ENCODE data around the gene GPX6. TPM values are rescaled to one million over a fixed set of nuclear protein-coding genes. Genes with fewer than 3 reads are reported as not detected.

The GPX6 gene
- total and polyA plus RNA-seq, 2 donors (not counting 3 experiments of a cell fraction or from before 2014, with no cell fraction given), result not detected

DNA sequence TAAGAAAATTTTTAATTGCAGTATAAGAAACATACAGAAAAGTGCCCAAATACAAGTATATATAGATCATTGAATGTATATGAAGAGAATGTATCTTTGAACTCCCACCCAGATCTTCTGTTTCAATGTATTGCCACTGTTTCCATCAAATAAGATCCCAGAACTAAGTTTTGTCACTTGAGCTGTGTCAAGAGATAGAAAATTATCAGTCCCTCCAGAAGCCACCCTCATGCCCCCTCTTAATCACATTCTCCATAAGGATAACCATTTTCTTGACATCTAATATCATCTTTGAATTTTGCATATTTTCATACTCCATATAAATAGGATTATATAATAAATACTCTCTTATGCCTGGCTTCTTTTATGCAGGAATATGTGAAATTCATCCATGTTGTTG is 30.4 kb upstream of the GPX6 start:
- DNase-seq (ENCODE audit: low read depth, low spot score), result no peak
- POLR2A ChIA-PET, result no interaction called here
- intact Hi-C loops (cut with micrococcal nuclease), result no loop called here

More for the DNA sequence above, 30.4 kb upstream of the GPX6 start:
- H3K9me1 ChIP-seq (replicated peaks; ENCODE audit: control insufficient read depth, extremely low read depth, insufficient read depth, low read length), result no peaks in the 10 kb centered on the region
- H3K4me2 ChIP-seq (ENCODE audit: insufficient read depth, low read length), result no peak overlapping the region
- H3K9me3 ChIP-seq (replicated peaks; ENCODE audit: control insufficient read depth, insufficient read depth, low read length), result no peaks in the 10 kb centered on the region
- CTCF ChIA-PET, result no interaction called here
- no peak overlapping the region for H3K27ac ChIP-seq (ENCODE audit: insufficient read depth, low read depth, low read length)
- dilution Hi-C loops (cut with MboI; ENCODE audit: extremely low pct_ligation_motif_present, low sequenced_read_pairs), result no loop called here
- H2AFZ ChIP-seq (ENCODE audit: low read depth, low read length), result no peak overlapping the region
- BruUV-seq (replicated peaks), result no TSS peak
- no peak overlapping the region for H3K4me3 ChIP-seq (replicated peaks in 1 of 3; ENCODE audit: insufficient read depth in 1 of 3, low read depth in 1 of 3, low read length in 3 of 3)
- peaks cover 13% of the 10 kb centered on the region for H3K4me1 ChIP-seq (ENCODE audit: control insufficient read depth, extremely low read depth, insufficient read depth, low read length)
- no peak for FAIRE-seq
- no peaks in the 10 kb centered on the region for H3K36me3 ChIP-seq (ENCODE audit: control insufficient read depth in 2 of 2, extremely low read depth in 1 of 2, insufficient read depth in 2 of 2, low read length in 2 of 2)
- H3K27me3 ChIP-seq (ENCODE audit: control insufficient read depth in 2 of 2, insufficient read depth in 2 of 2, low read length in 2 of 2), result no peaks in the 10 kb centered on the region
- no peaks in the 10 kb centered on the region for H4K20me1 ChIP-seq (replicated peaks; ENCODE audit: control insufficient read depth, extremely low read depth, insufficient read depth, low read length)
- TF ChIP-seq POLR2AphosphoS5 (IDR thresholded peaks at IDR 0.05; ENCODE audit: insufficient read depth, low read depth, low read length) (no peak), EZH2 (IDR thresholded peaks at IDR 0.05; ENCODE audit: borderline replicate concordance, low read depth, low read length, severe bottlenecking) (no peak), FOS (IDR thresholded peaks at IDR 0.05; ENCODE audit: borderline replicate concordance, insufficient read depth, low read length) (no peak), JUN (IDR thresholded peaks at IDR 0.05; ENCODE audit: borderline replicate concordance, insufficient read depth, insufficient read length, low read depth) (no peak), GATA2 (IDR thresholded peaks at IDR 0.05; ENCODE audit: insufficient read depth, insufficient read length, low read depth, low read length) (no peak), MYC (IDR thresholded peaks at IDR 0.05; ENCODE audit: low read depth, low read length) (no peak)
- TF ChIP-seq, protein P1, sequence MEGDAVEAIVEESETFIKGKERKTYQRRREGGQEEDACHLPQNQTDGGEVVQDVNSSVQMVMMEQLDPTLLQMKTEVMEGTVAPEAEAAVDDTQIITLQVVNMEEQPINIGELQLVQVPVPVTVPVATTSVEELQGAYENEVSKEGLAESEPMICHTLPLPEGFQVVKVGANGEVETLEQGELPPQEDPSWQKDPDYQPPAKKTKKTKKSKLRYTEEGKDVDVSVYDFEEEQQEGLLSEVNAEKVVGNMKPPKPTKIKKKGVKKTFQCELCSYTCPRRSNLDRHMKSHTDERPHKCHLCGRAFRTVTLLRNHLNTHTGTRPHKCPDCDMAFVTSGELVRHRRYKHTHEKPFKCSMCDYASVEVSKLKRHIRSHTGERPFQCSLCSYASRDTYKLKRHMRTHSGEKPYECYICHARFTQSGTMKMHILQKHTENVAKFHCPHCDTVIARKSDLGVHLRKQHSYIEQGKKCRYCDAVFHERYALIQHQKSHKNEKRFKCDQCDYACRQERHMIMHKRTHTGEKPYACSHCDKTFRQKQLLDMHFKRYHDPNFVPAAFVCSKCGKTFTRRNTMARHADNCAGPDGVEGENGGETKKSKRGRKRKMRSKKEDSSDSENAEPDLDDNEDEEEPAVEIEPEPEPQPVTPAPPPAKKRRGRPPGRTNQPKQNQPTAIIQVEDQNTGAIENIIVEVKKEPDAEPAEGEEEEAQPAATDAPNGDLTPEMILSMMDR (IDR thresholded peaks at IDR 0.05; ENCODE audit: extremely low read depth in 1 of 2, insufficient read depth in 1 of 2, low read depth in 1 of 2, low read length in 2 of 2), result no peak
- TF ChIP-seq, protein P2, sequence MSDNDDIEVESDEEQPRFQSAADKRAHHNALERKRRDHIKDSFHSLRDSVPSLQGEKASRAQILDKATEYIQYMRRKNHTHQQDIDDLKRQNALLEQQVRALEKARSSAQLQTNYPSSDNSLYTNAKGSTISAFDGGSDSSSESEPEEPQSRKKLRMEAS (IDR thresholded peaks at IDR 0.05; ENCODE audit: insufficient read depth, insufficient read length), result no peak
- no peak overlapping the region for H3K9ac ChIP-seq (replicated peaks; ENCODE audit: extremely low read depth, insufficient read depth, low read length)
- no peaks in the 10 kb centered on the region for H3K79me2 ChIP-seq (ENCODE audit: control insufficient read depth, insufficient read depth, low read length)

Data from endothelial cell of umbilical vein (primary cell).